PFSK-1 (cell line): ENCODE results near the gene MT1G.

ENCODE experiments used
- FOXP2 ChIP-seq: optimal IDR thresholded peaks from 2 replicates; pipeline ENCODE3; 2011; ENCODE audit warnings: borderline replicate concordance, control low read depth, inconsistent platforms; ENCODE audit not compliant: insufficient read depth; ENCODE audit errors: extremely low read length, extremely low read depth
- POLR2AphosphoS5 ChIP-seq: IDR thresholded peaks from 2 replicates; pipeline ENCODE4 v1.6.1; 2012; ENCODE audit warnings: low read depth, mild to moderate bottlenecking, control low read depth, low read length, moderate library complexity
- REST ChIP-seq, 2 experiments: IDR thresholded peaks; 2 replicates each; pipeline versions ENCODE4 v1.6.1 to v1.8.0; 2011 to 2012; ENCODE audit warnings: low read depth in 2 of 2, low read length in 2 of 2, control low read depth in 1 of 2, inconsistent platforms in 1 of 2, mild to moderate bottlenecking in 1 of 2, moderate library complexity in 1 of 2; ENCODE audit not compliant: insufficient read depth in 1 of 2
- SIN3A ChIP-seq: IDR thresholded peaks from 2 replicates; pipeline ENCODE4 v1.6.1; 2012; ENCODE audit warnings: mild to moderate bottlenecking, low read length, moderate library complexity, borderline replicate concordance; ENCODE audit not compliant: insufficient read depth
- TAF1 ChIP-seq: IDR thresholded peaks from 2 replicates; pipeline ENCODE4 v1.6.1; 2012; ENCODE audit warnings: low read length, control low read depth, borderline replicate concordance; ENCODE audit not compliant: insufficient read depth

Gene MT1G

DNA sequence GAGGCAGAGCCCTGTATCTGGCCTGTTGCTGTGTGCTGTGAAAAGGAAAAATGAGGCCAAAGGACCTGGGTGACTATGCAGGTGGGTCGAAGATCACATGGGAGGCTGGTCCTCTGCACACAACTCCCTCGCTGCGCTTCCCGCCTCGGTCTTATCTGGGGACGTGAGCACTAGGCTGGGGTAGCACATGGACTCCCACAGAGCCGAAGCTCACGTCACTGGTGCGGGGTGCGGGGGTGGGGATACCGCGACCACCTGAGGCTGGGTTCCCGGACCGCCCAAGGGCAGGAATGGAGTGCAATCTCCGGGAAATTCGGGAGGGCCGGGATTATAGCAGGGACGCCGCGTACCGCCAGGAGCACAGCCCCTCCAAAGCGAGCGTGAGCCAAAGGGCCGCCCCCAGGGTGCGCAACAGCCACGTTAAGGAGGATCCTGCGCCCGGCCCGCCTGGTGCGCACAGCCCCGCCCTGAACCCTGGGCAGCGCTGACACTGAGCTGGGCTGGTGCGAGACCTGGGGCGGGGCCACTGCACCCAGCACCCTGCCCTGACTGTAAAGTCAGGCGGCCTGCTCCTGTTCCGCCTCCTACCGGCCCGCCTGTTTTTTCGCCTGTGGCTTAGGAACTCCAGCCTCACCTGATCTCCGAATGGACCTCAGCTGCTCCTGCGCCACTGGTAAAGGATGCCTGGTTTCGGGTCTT, 24.6 kb downstream of the MT1G start:
- TF ChIP-seq FOXP2 (no peak), SIN3A (no peak), TAF1 (no peak), POLR2AphosphoS5 (no peak), REST (IDR thresholded peaks at IDR 0.05; ENCODE audit: insufficient read depth in 1 of 2, low read depth in 2 of 2, low read length in 2 of 2) (no peak)

GRCh38 chr16:56641166-56641565, 26.7 kb downstream of the MT1G start:
- TF ChIP-seq REST (IDR thresholded peaks at IDR 0.05; ENCODE audit: insufficient read depth in 1 of 2, low read depth in 2 of 2, low read length in 2 of 2) = no peak
- TF ChIP-seq POLR2AphosphoS5 = no peak
- TF ChIP-seq TAF1 = no peak
- no peak for TF ChIP-seq SIN3A
- no peak for TF ChIP-seq FOXP2

- TF ChIP-seq TAF1 (no peak), FOXP2 (no peak)
Observed at GRCh38 chr16:56640076-56640475, 27.8 kb downstream of the MT1G start.

- TF ChIP-seq POLR2AphosphoS5 (no peak), REST (IDR thresholded peaks at IDR 0.05; ENCODE audit: insufficient read depth in 1 of 2, low read depth in 2 of 2, low read length in 2 of 2) (no peak), TAF1 (no peak), FOXP2 (no peak), SIN3A (no peak)
Observed at GRCh38 chr16:56639045-56639444, 28.8 kb downstream of the MT1G start.

DNA sequence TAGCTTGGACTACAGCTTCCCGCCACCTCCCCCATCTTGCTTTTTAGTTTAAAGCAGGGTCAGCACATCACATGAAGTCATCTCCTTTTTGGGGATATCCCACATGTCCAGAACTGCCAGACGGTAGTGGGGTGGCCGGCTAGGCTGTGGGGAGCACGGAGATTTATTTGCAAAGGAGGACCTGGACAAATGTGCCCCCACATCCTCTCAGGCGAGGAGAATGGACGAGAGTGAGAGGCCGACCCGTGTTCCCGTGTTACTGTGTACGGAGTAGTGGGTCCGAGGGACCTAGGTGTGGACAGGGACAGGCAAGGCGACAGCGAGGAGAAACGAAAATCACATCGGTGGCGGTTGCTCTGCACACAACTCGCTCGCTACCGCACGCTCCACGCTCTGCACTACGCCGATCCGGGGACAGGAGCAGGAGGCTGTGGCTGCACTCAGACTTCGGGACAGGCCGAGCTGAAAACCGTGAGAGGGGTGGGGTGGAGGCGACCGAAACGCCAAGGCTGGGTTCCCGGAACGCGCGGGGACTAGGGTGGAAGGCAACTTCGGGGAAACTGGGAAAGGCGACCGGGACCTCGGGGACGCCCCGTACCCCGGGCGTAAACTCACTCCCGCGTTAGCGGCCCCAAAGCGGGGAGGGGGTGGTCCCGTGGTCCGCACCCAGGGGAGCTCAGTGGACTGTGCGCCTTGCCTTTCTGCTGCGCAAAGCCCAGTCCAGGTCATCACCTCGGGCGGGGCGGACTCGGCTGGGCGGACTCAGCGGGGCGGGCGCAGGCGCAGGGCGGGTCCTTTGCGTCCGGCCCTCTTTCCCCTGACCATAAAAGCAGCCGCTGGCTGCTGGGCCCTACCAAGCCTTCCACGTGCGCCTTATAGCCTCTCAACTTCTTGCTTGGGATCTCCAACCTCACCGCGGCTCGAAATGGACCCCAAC, 29.8 kb downstream of the MT1G start, which contains the start of gene MT1A:
MT1A (plus strand) TSS at position 853 of the 937 bp plus-strand sequence; CDS start at position 926, 73 bp downstream.
- TF ChIP-seq SIN3A (no peak), FOXP2 (no peak)
